HepG2 (cell line): ENCODE data around the gene SCGB3A1. TPM values are rescaled to one million over a fixed set of nuclear protein-coding genes. Genes with fewer than 3 reads are reported as not detected.

ENCODE experiments used
- ATAC-seq: fragments of 200-7000 bp; cut with Tn5 transposase; 3 replicates; pipeline ENCODE4 v1.9.1; 2020; ENCODE audit warnings: mild to moderate bottlenecking, moderate library complexity
- BruUV-seq: library from RNA; stranded (reverse); fragments of 400-500 nt; replicated peaks from 2 replicates; lab custom pipeline; 2021; lab: Mats Ljungman, UMichigan
- CTCF ChIA-PET: fragments of 300-600 bp; formaldehyde crosslinking; extraction: SDS; loops from one replicate; lab custom pipeline; 2021; ENCODE audit warnings: low total read pairs, inconsistent platforms, low intra/inter-chr PET ratio; lab: Yijun Ruan, JAX
- POLR2A ChIA-PET: fragments of 350-600 bp; sonication (Branson Sonifier 250); formaldehyde crosslinking; loops from one replicate; lab custom pipeline; 2020; ENCODE audit warnings: antibody characterized with exemption, inconsistent platforms; lab: Yijun Ruan, JAX
- DNase-seq: peaks from one replicate; pipeline ENCODE4 v3.0.0-alpha.2; 2015; ENCODE audit warnings: low spot score
- FAIRE-seq: peaks from 3 replicates; lab custom pipeline; 2011; peaks lifted over from hg19 to GRCh38; lab: Jason Lieb, UNC
- H2AFZ ChIP-seq: one replicate; pipeline ENCODE4 v1.6.1; 2011; ENCODE audit warnings: low read length, inconsistent platforms
- H3K27ac ChIP-seq: fragments of 300-600 bp; 3 replicates; pipeline ENCODE4 v1.8.0; 2011; ENCODE audit warnings: mixed run types, mild to moderate bottlenecking, mixed read lengths, low read length, inconsistent platforms; ENCODE audit not compliant: insufficient read depth; ENCODE audit errors: extremely low read length
- H3K27me3 ChIP-seq, 2 experiments: fragments of 200-600 bp in 1 of 2; 2 replicates in 1 of 2; 3 replicates in 1 of 2; pipeline versions ENCODE4 v1.6.0 to v1.8.0; 2011; ENCODE audit warnings: low read length in 2 of 2, mild to moderate bottlenecking in 2 of 2, moderate library complexity in 2 of 2, inconsistent platforms in 1 of 2; ENCODE audit not compliant: insufficient read depth in 2 of 2, control insufficient read depth in 1 of 2
- H3K36me3 ChIP-seq, 2 experiments: fragments of 200-600 bp in 1 of 2; replicated peaks in 1 of 2; 2 replicates in 1 of 2; 3 replicates in 1 of 2; pipeline versions ENCODE4 v1.5.1 to v1.8.0; 2011; ENCODE audit warnings: low read length in 2 of 2, inconsistent platforms in 1 of 2; ENCODE audit not compliant: insufficient read depth in 2 of 2, control insufficient read depth in 1 of 2
- H3K4me1 ChIP-seq: 2 replicates; pipeline ENCODE4 v1.5.1; 2012; ENCODE audit warnings: low read length, inconsistent platforms; ENCODE audit not compliant: insufficient read depth
- H3K4me2 ChIP-seq: 2 replicates; pipeline ENCODE4 v1.6.0; 2011; ENCODE audit warnings: low read depth, low read length, inconsistent platforms
- H3K4me3 ChIP-seq, 3 experiments: fragments of 200-600 bp in 1 of 3; sonication (generic), shearing (Covaris generic) in 1 of 3; replicated peaks in 1 of 3; 2 replicates each; pipeline ENCODE4 v1.5.1; 2011 to 2016; ENCODE audit warnings: low read length in 3 of 3, inconsistent platforms in 2 of 3, low read depth in 2 of 3, mild to moderate bottlenecking in 2 of 3, control low read depth in 1 of 3, mixed read lengths in 1 of 3; ENCODE audit not compliant: insufficient read depth in 1 of 3
- H3K79me2 ChIP-seq: one replicate; pipeline ENCODE4 v1.6.1; 2011; ENCODE audit warnings: low read length, inconsistent platforms; ENCODE audit not compliant: insufficient read depth
- H3K9ac ChIP-seq: 2 replicates; pipeline ENCODE4 v1.6.0; 2011; ENCODE audit warnings: mild to moderate bottlenecking, low read depth, low read length, inconsistent platforms; ENCODE audit not compliant: insufficient read depth
- H3K9me3 ChIP-seq: 2 replicates; pipeline ENCODE4 v1.5.1; 2012; ENCODE audit warnings: mild to moderate bottlenecking, low read length
- H4K20me1 ChIP-seq: 2 replicates; pipeline ENCODE4 v1.6.0; 2011; ENCODE audit warnings: inconsistent platforms, mild to moderate bottlenecking, low read length, moderate library complexity; ENCODE audit not compliant: insufficient read depth
- IKZF4 ChIP-seq: sonication (generic); formaldehyde crosslinking; IDR thresholded peaks from 2 replicates; pipeline ENCODE4 v1.5.1; 2020; ENCODE audit warnings: borderline replicate concordance, mild to moderate bottlenecking, low read depth, missing genetic modification reagents; ENCODE audit errors: not compliant biosample characterization
- TBX2 ChIP-seq: sonication (generic); formaldehyde crosslinking; IDR thresholded peaks from 2 replicates; pipeline ENCODE4 v1.5.0; 2020; ENCODE audit warnings: missing genetic modification reagents, mild to moderate bottlenecking, borderline replicate concordance
- ZNF781 ChIP-seq: sonication (generic); formaldehyde crosslinking; IDR thresholded peaks from 2 replicates; pipeline ENCODE4 v1.5.1; 2020; ENCODE audit warnings: borderline replicate concordance, mild to moderate bottlenecking, missing genetic modification reagents; ENCODE audit errors: not compliant biosample characterization
- WGBS: methylation state at CpG from one replicate; pipeline ENCODE4 v1.1.6; 2017; ENCODE audit warnings: low lambda C conversion rate; 5-methylcytosine and 5-hydroxymethylcytosine counted together
- in situ Hi-C: cut with HindIII; loops from 2 replicates; pipeline ENCODE4 v1.10.0; 2017; ENCODE audit warnings: low pct_unique_long_range_greater_than_20kb; ENCODE audit not compliant: extremely low pct_ligation_motif_present
- intact Hi-C: fragments of 100-400 bp; cut with micrococcal nuclease; formaldehyde crosslinking; loops from one replicate; pipeline ENCODE4 v1.10.0; 2022; ENCODE audit not compliant: unreplicated experiment
- polyA plus RNA-seq, 8 experiments: library from polyadenylated mRNA; depleted of rRNA in 3 of 8; stranded (reverse) in 7 of 8; unstranded in 1 of 8; fragments of >200 nt; fragmentation: Illumina TruSeq in 4 of 8; extraction: Trizol in 4 of 8; gene quantifications; 2 replicates each; pipeline versions ENCODE4 v1.2.1 to v1.2.3, GENCODE V29; 2011 to 2016; ENCODE audit warnings: low read depth in 4 of 8, missing spikeins in 1 of 8, mixed read lengths in 1 of 8; ENCODE audit not compliant: insufficient read depth in 1 of 8
- total RNA-seq, 5 experiments: library from RNA; depleted of rRNA; stranded (reverse); fragments of >200 nt; fragmentation: Illumina TruSeq; extraction: Trizol; gene quantifications; 2 replicates each; pipeline ENCODE4 v1.2.3, GENCODE V29; 2016; ENCODE audit warnings: low read depth in 1 of 5
- TF ChIP-seq, protein P1 (sequence below): sonication (generic); formaldehyde crosslinking; IDR thresholded peaks from 2 replicates; pipeline ENCODE4 v1.4.0; 2020; ENCODE audit warnings: missing genetic modification reagents
- TF ChIP-seq, protein P2 (sequence below), 2 experiments: fragments of 450-650 bp in 1 of 2; sonication (generic) in 1 of 2; formaldehyde crosslinking in 1 of 2; IDR thresholded peaks; 2 replicates each; pipeline versions ENCODE4 v1.6.1 to v1.8.0; 2016 to 2022; ENCODE audit warnings: antibody characterized with exemption in 1 of 2, mild to moderate bottlenecking in 1 of 2, missing genetic modification reagents in 1 of 2
- TF ChIP-seq, protein P3 (sequence below): sonication (generic); formaldehyde crosslinking; IDR thresholded peaks from 2 replicates; pipeline ENCODE4 v1.4.0; 2020; ENCODE audit warnings: missing genetic modification reagents

Gene SCGB3A1
- total and polyA plus RNA-seq, 2 of the 13 experiments (the other 11 are each of a cell fraction or from before 2014, with no cell fraction given), result not detected

DNA sequence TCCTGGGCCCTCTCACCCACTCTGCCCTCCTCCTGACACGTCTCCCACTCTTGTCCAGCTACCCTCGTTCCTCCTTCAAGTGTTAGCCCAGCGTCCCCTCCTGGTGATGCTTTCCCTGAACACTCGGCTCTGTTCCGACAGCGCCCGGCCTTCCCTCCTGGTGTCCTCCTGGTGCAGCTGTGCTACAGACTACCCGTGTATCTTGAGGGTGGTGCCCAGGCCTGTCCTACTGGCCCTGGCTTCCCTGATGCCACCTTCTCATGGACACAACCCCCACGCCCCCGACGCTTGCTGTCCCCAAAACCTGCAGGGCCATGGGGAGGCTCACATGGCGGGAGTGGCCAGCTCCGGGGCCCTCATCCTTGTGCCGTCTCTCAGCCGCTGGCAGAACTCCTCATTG lies 21.4 kb upstream of the SCGB3A1 start (continued):
- TF ChIP-seq TBX2 (CRISPR knock-in tag), result no peak
- TF ChIP-seq IKZF4 (CRISPR knock-in tag), result no peak
- TF ChIP-seq, protein P1, sequence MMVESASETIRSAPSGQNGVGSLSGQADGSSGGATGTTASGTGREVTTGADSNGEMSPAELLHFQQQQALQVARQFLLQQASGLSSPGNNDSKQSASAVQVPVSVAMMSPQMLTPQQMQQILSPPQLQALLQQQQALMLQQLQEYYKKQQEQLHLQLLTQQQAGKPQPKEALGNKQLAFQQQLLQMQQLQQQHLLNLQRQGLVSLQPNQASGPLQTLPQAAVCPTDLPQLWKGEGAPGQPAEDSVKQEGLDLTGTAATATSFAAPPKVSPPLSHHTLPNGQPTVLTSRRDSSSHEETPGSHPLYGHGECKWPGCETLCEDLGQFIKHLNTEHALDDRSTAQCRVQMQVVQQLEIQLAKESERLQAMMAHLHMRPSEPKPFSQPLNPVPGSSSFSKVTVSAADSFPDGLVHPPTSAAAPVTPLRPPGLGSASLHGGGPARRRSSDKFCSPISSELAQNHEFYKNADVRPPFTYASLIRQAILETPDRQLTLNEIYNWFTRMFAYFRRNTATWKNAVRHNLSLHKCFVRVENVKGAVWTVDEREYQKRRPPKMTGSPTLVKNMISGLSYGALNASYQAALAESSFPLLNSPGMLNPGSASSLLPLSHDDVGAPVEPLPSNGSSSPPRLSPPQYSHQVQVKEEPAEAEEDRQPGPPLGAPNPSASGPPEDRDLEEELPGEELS (CRISPR knock-in tag), result no peak
- no peak for TF ChIP-seq ZNF781 (CRISPR knock-in tag)

DNA sequence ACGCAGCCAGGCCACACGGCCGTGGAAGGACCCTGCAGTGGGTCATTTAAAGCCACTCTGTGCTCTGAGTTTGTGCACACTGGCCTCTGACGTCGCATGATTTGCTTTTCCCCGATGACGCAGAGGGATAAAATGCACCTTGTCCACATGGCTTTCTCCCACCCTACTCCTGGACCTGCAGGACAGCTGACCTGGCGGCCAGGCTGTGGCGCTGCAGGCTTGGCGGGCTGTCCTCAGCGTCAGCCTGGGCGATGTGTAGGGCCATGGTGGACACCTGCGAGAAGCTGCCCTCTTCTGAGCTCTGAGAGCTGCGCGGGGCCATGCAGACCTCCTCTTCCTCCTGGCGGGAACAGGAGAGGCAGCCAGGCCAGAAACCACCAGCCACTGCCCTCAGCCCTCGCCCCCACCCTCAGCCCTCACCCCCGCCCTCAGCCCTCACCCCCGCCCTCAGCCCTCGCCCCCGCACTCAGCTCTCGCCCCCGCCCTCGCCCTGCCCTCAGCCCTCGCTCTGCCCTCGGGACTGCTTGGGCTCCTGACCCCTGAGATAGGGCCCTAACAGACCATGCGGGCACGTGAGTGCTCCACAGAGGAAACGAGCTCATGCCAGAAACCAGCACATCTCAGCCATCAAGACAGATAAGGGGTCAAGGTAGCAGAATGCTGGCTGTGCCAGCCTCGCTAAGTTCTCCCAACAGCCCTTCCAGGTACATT lies 20.0 kb upstream of the SCGB3A1 start:
- intact Hi-C loops, result loop anchor here (1.0 kb wide), 2 partner anchors 59 to 107 kb away; no protein-coding TSS in a partner anchor
- Histone ChIP-seq H3K9me3 (no peaks in the 10 kb centered on the region), H3K27me3 (peaks cover 19 to 65% of the 10 kb centered on the region in 2 experiments), H3K4me2 (no peak overlapping the region), H4K20me1 (no peaks in the 10 kb centered on the region), H3K27ac (no peak overlapping the region), H3K4me1 (no peaks in the 10 kb centered on the region), H3K36me3 (no peaks in the 10 kb centered on the region), H3K79me2 (no peaks in the 10 kb centered on the region), H2AFZ (no peak overlapping the region), H3K9ac (no peak overlapping the region), H3K4me3 (no peak overlapping the region)
- ChIA-PET CTCF (interaction anchor here (1.5 to 1.8 kb wide), 2 partner anchors 60 to 107 kb away, joined by 5 to 14 read pairs; no protein-coding TSS in a partner anchor), POLR2A (no interaction called here)
- peak; percentile 70 for DNase-seq
- no TSS peak for BruUV-seq
- ATAC-seq, result peak; percentile 95
- no peak for FAIRE-seq
- in situ Hi-C loops, result loop anchor here (5.0 kb wide), 1 partner anchor 56 kb away; no protein-coding TSS in a partner anchor
- WGBS, result 20% methylated on average over 15 of the region's 30 CpGs
- TF ChIP-seq, protein P2, sequence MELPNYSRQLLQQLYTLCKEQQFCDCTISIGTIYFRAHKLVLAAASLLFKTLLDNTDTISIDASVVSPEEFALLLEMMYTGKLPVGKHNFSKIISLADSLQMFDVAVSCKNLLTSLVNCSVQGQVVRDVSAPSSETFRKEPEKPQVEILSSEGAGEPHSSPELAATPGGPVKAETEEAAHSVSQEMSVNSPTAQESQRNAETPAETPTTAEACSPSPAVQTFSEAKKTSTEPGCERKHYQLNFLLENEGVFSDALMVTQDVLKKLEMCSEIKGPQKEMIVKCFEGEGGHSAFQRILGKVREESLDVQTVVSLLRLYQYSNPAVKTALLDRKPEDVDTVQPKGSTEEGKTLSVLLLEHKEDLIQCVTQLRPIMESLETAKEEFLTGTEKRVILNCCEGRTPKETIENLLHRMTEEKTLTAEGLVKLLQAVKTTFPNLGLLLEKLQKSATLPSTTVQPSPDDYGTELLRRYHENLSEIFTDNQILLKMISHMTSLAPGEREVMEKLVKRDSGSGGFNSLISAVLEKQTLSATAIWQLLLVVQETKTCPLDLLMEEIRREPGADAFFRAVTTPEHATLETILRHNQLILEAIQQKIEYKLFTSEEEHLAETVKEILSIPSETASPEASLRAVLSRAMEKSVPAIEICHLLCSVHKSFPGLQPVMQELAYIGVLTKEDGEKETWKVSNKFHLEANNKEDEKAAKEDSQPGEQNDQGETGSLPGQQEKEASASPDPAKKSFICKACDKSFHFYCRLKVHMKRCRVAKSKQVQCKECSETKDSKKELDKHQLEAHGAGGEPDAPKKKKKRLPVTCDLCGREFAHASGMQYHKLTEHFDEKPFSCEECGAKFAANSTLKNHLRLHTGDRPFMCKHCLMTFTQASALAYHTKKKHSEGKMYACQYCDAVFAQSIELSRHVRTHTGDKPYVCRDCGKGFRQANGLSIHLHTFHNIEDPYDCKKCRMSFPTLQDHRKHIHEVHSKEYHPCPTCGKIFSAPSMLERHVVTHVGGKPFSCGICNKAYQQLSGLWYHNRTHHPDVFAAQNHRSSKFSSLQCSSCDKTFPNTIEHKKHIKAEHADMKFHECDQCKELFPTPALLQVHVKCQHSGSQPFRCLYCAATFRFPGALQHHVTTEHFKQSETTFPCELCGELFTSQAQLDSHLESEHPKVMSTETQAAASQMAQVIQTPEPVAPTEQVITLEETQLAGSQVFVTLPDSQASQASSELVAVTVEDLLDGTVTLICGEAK (IDR thresholded peaks at IDR 0.05), result no peak
- TF ChIP-seq, protein P2 (CRISPR knock-in tag; IDR thresholded peaks at IDR 0.05), result no peak
- TF ChIP-seq, protein P3, sequence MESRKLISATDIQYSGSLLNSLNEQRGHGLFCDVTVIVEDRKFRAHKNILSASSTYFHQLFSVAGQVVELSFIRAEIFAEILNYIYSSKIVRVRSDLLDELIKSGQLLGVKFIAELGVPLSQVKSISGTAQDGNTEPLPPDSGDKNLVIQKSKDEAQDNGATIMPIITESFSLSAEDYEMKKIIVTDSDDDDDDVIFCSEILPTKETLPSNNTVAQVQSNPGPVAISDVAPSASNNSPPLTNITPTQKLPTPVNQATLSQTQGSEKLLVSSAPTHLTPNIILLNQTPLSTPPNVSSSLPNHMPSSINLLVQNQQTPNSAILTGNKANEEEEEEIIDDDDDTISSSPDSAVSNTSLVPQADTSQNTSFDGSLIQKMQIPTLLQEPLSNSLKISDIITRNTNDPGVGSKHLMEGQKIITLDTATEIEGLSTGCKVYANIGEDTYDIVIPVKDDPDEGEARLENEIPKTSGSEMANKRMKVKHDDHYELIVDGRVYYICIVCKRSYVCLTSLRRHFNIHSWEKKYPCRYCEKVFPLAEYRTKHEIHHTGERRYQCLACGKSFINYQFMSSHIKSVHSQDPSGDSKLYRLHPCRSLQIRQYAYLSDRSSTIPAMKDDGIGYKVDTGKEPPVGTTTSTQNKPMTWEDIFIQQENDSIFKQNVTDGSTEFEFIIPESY (CRISPR knock-in tag), result 0 out of 2 replicates have a peak, but pooled peaks have one; percentile 8
